K562 (cell line): ENCODE measurements around the gene KIF23. TPM values are rescaled to one million over a fixed set of nuclear protein-coding genes. Genes with fewer than 3 reads are reported as not detected.

Experiments used
- ATAC-seq: fragments of 200-7000 bp; cut with Tn5 transposase; 3 replicates; pipeline ENCODE4 v1.9.1; 2020; ENCODE audit warnings: moderate library complexity
- BruUV-seq: library from RNA; stranded (reverse); fragments of 400-500 nt; replicated peaks from 2 replicates; lab custom pipeline; 2021; lab: Mats Ljungman, UMichigan
- CTCF ChIA-PET: fragments of 300-600 bp; formaldehyde crosslinking; extraction: SDS; loops from one replicate; lab custom pipeline; 2021; ENCODE audit warnings: low intra/inter-chr PET ratio; lab: Yijun Ruan, JAX
- POLR2A ChIA-PET: fragments of 300-600, 350-650 bp; sonication (Branson Sonifier 250); formaldehyde crosslinking; extraction: SDS; loops from one replicate; lab custom pipeline; 2021; ENCODE audit warnings: antibody characterized with exemption, inconsistent platforms; lab: Yijun Ruan, JAX
- DNase-seq, 4 experiments: peaks; one replicate each; pipeline versions ENCODE4 v3.0.0 to v3.0.0-alpha.2; 2011 to 2018; ENCODE audit warnings: low spot score in 3 of 4, mixed read lengths in 3 of 4; ENCODE audit errors: extremely low read depth in 1 of 4
- FAIRE-seq: peaks from 2 replicates; lab custom pipeline; 2011; peaks lifted over from hg19 to GRCh38; lab: Jason Lieb, UNC
- H2AFZ ChIP-seq: 2 replicates; pipeline ENCODE4 v1.6.0; 2011; ENCODE audit warnings: low read depth, low read length, control low read depth, inconsistent platforms
- H3K27ac ChIP-seq: fragments of 200-600 bp; 3 replicates; pipeline ENCODE4 v1.8.0; 2011; ENCODE audit warnings: low read depth, mild to moderate bottlenecking, control low read depth, inconsistent platforms, low read length, moderate library complexity, mixed read lengths; ENCODE audit errors: extremely low read depth
- H3K27me3 ChIP-seq, 2 experiments: fragments of 300-600 bp in 1 of 2; 2 replicates in 1 of 2; 3 replicates in 1 of 2; pipeline versions ENCODE4 v1.6.0 to v1.8.0; 2011; ENCODE audit warnings: inconsistent platforms in 2 of 2, low read length in 2 of 2, mild to moderate bottlenecking in 1 of 2, mixed read lengths in 1 of 2, moderate library complexity in 1 of 2; ENCODE audit not compliant: control insufficient read depth in 2 of 2, insufficient read depth in 2 of 2
- H3K36me3 ChIP-seq: fragments of 300-600 bp; 3 replicates; pipeline ENCODE4 v1.8.0; 2011; ENCODE audit warnings: mild to moderate bottlenecking, low read length, inconsistent platforms; ENCODE audit not compliant: control insufficient read depth, insufficient read depth
- H3K4me1 ChIP-seq, 2 experiments: fragments of 200-600 bp in 1 of 2; replicated peaks in 1 of 2; 2 replicates in 1 of 2; 3 replicates in 1 of 2; pipeline versions ENCODE4 v1.5.1 to v1.8.0; 2011; ENCODE audit warnings: inconsistent platforms in 2 of 2, low read length in 2 of 2, mild to moderate bottlenecking in 1 of 2, mixed read lengths in 1 of 2, moderate library complexity in 1 of 2; ENCODE audit not compliant: control insufficient read depth in 2 of 2, insufficient read depth in 2 of 2
- H3K4me2 ChIP-seq: 2 replicates; pipeline ENCODE4 v1.6.1; 2011; ENCODE audit warnings: low read length, control low read depth, inconsistent platforms, mixed read lengths; ENCODE audit not compliant: insufficient read depth
- H3K4me3 ChIP-seq: fragments of 200-600 bp; sonication (generic), shearing (Covaris generic); 2 replicates; pipeline ENCODE4 v1.5.1; 2016; ENCODE audit warnings: control low read depth, inconsistent platforms
- H3K79me2 ChIP-seq: fragments of 200-600 bp; 3 replicates; pipeline ENCODE4 v1.8.0; 2011; ENCODE audit warnings: low read length, inconsistent platforms; ENCODE audit not compliant: control insufficient read depth, insufficient read depth
- H3K9ac ChIP-seq, 2 experiments: 2 replicates each; pipeline versions ENCODE4 v1.6.0 to v1.6.1; 2011; ENCODE audit warnings: low read depth in 2 of 2, low read length in 2 of 2, control low read depth in 1 of 2, inconsistent platforms in 1 of 2, mild to moderate bottlenecking in 1 of 2, mixed read lengths in 1 of 2; ENCODE audit not compliant: insufficient read depth in 1 of 2
- H3K9me1 ChIP-seq: one replicate; pipeline ENCODE4 v1.6.0; 2011; ENCODE audit warnings: inconsistent platforms, mild to moderate bottlenecking, low read length, moderate library complexity; ENCODE audit not compliant: control insufficient read depth, insufficient read depth
- H3K9me3 ChIP-seq: replicated peaks from 2 replicates; pipeline ENCODE4 v1.5.1; 2011; ENCODE audit warnings: low read depth, low read length, inconsistent platforms; ENCODE audit not compliant: control insufficient read depth, insufficient read depth
- H4K20me1 ChIP-seq: replicated peaks from 2 replicates; pipeline ENCODE4 v1.6.1; 2011; ENCODE audit warnings: low read length, inconsistent platforms, mixed read lengths; ENCODE audit not compliant: control insufficient read depth, insufficient read depth
- FOXK1 ChIP-seq: sonication (generic); formaldehyde crosslinking; IDR thresholded peaks from 2 replicates; pipeline ENCODE4 v1.8.0; 2022; ENCODE audit warnings: missing genetic modification reagents, mild to moderate bottlenecking, borderline replicate concordance
- ILK ChIP-seq: fragments of 450-650 bp; IDR thresholded peaks from 2 replicates; pipeline ENCODE4 v1.6.1; 2016; ENCODE audit warnings: missing genetic modification characterization, low read depth, mild to moderate bottlenecking, missing compliant biosample characterization, moderate library complexity, borderline replicate concordance
- KDM4B ChIP-seq, 2 experiments: fragments of 450-650 bp in 1 of 2; sonication (generic) in 1 of 2; IDR thresholded peaks; 2 replicates each; pipeline ENCODE4 v1.6.1; 2016 to 2017; ENCODE audit warnings: borderline replicate concordance in 2 of 2, antibody characterized with exemption in 1 of 2, low read depth in 1 of 2, mild to moderate bottlenecking in 1 of 2
- NUFIP1 ChIP-seq: fragments of 450-650 bp; IDR thresholded peaks from 2 replicates; pipeline ENCODE4 v1.6.1; 2018; ENCODE audit not compliant: partially characterized antibody
- PTTG1 ChIP-seq: fragments of 450-650 bp; IDR thresholded peaks from 2 replicates; pipeline ENCODE4 v1.6.1; 2016; ENCODE audit warnings: low read depth, mild to moderate bottlenecking, missing genetic modification characterization, missing compliant biosample characterization
- RBM39 ChIP-seq: fragments of 200-400 bp; formaldehyde crosslinking; optimal IDR thresholded peaks from 2 replicates; pipeline ENCODE3; 2018; ENCODE audit warnings: low read depth, low read length
- ZFPM2 ChIP-seq: fragments of 250-450 bp; sonication (Bioruptor Pico); IDR thresholded peaks from 2 replicates; pipeline ENCODE4 v1.5.1; 2022; ENCODE audit warnings: mild to moderate bottlenecking
- ZNF197 ChIP-seq: fragments of 200-800 bp; sonication (Bioruptor generic); IDR thresholded peaks from 2 replicates; pipeline ENCODE4 v1.6.1; 2016; ENCODE audit warnings: low read depth, missing genetic modification characterization, missing compliant biosample characterization
- ZNF217 ChIP-seq: sonication (generic); formaldehyde crosslinking; IDR thresholded peaks from 2 replicates; pipeline ENCODE4 v1.8.0; 2022; ENCODE audit warnings: mild to moderate bottlenecking, missing genetic modification reagents
- ZNF282 ChIP-seq: sonication (generic); formaldehyde crosslinking; IDR thresholded peaks from 2 replicates; pipeline ENCODE4 v1.8.1; 2023; ENCODE audit warnings: missing genetic modification reagents
- WGBS: fragments of 100-300 bp; shearing (Covaris generic); methylation state at CpG from one replicate; pipeline ENCODE4 v1.1.6; 2016; ENCODE audit warnings: low coverage, mixed read lengths; ENCODE audit not compliant: insufficient coverage; ENCODE audit errors: missing lambda C conversion rate; 5-methylcytosine and 5-hydroxymethylcytosine counted together
- in situ Hi-C: fragments of 300-500 bp; cut with MboI; formaldehyde crosslinking; loops from 4 replicates; pipeline ENCODE4 v1.15.0; 2018; ENCODE audit warnings: inconsistent platforms, mixed read lengths
- intact Hi-C: fragments of 100-400 bp; cut with micrococcal nuclease; formaldehyde crosslinking; loops from 2 replicates; pipeline ENCODE4 v1.14.2; 2022
- polyA plus RNA-seq, 8 experiments: library from polyadenylated mRNA; depleted of rRNA in 4 of 8; stranded (reverse) in 5 of 8; unstranded in 3 of 8; fragments of >200 nt; fragmentation: Nextera tagmentation in 2 of 8; fragmentation: Illumina TruSeq in 1 of 8; extraction: Ambion mirVana in 2 of 8; extraction: Trizol in 1 of 8; gene quantifications; 2 replicates each; pipeline versions ENCODE4 v1.2.1 to v1.2.3, GENCODE V29; 2011 to 2014; ENCODE audit warnings: inconsistent platforms in 1 of 8, missing spikeins in 1 of 8
- total RNA-seq, 7 experiments: library from RNA; depleted of rRNA in 6 of 7; stranded (reverse); fragments of >200 nt in 6 of 7; fragmentation: Illumina TruSeq in 2 of 7; extraction: Trizol in 2 of 7; gene quantifications; 2 replicates each; pipeline versions ENCODE4 v1.2.1 to v1.2.3, GENCODE V29; 2011 to 2021; ENCODE audit warnings: low replicate concordance in 1 of 7

The KIF23 gene
- total and polyA plus RNA-seq, 9 of the 15 experiments (the other 6 are each of a cell fraction or from before 2014, with no cell fraction given) = 29.4 to 58.2 (median 41.9) TPM

GRCh38 chr15:69472562-69472961 is 58.4 kb downstream of the KIF23 start:
- Histone ChIP-seq H3K36me3 (no peaks in the 10 kb centered on the region), H3K4me1 (peaks cover 19 to 21% of the 10 kb centered on the region in 2 experiments; a peak in 4 of 5 replicates), H3K9me3 (no peaks in the 10 kb centered on the region), H2AFZ (no peak overlapping the region), H3K79me2 (no peaks in the 10 kb centered on the region), H3K9ac (no peak overlapping the region), H4K20me1 (peaks cover 3% of the 10 kb centered on the region; the same call in 1 of the 2 replicates), H3K4me2 (no peak overlapping the region), H3K27ac (no peak overlapping the region), H3K27me3 (peaks cover 6 to 24% of the 10 kb centered on the region in 2 experiments; a peak in 4 of 5 replicates), H3K9me1 (no peaks in the 10 kb centered on the region), H3K4me3 (no peak overlapping the region)
- DNase-seq (no peak), FAIRE-seq (no peak), ATAC-seq (no peak)
- CTCF ChIA-PET = no interaction called here
- no TSS peak for BruUV-seq
- TF ChIP-seq KDM4B (IDR thresholded peaks at IDR 0.05; ENCODE audit: borderline replicate concordance in 2 of 2, low read depth in 1 of 2) = no peak
- no peak for TF ChIP-seq ILK (tag)
- intact Hi-C loops (loop anchor here (10.0 kb wide), 1 partner anchor 1252 kb away; no protein-coding TSS in a partner anchor), in situ Hi-C loops (loop anchor here (10.0 kb wide), 1 partner anchor 1012 kb away; no protein-coding TSS in a partner anchor)
- POLR2A ChIA-PET = interaction anchor here (1.1 kb wide), 1 partner anchor 9 kb away, joined by 3 read pairs; no protein-coding TSS in a partner anchor
- 22% methylated on average over 6 of the region's 6 CpGs for WGBS

GRCh38 chr15:69474291-69474690 is 60.1 kb downstream of the KIF23 start:
- no peak overlapping the region for H3K27ac ChIP-seq
- H3K27me3 ChIP-seq = peaks cover 6 to 24% of the 10 kb centered on the region in 2 experiments; a peak in 4 of 5 replicates
- no peak overlapping the region for H3K9ac ChIP-seq
- no TSS peak for BruUV-seq
- H3K4me1 ChIP-seq = peaks cover 5% of the 10 kb centered on the region in 2 experiments; a peak in 3 of 5 replicates
- H3K79me2 ChIP-seq = no peaks in the 10 kb centered on the region
- no peaks in the 10 kb centered on the region for H3K36me3 ChIP-seq
- CTCF ChIA-PET = interaction anchor here (0.5 kb wide), 1 partner anchor 41 kb away, joined by 3 read pairs; no protein-coding TSS in a partner anchor
- H3K4me3 ChIP-seq = no peak overlapping the region
- TF ChIP-seq ZFPM2 (CRISPR knock-in tag) (no peak), RBM39 (no peak), ZNF282 (CRISPR knock-in tag) (no peak), ZNF197 (CRISPR knock-in tag) (no peak), ZNF217 (CRISPR knock-in tag) (no peak), PTTG1 (tag) (no peak), NUFIP1 (no peak), FOXK1 (no peak)
- TF ChIP-seq, all 486 proteins: peak for 0
- Histone ChIP-seq H3K9me1 (no peaks in the 10 kb centered on the region), H2AFZ (no peak overlapping the region), H4K20me1 (peaks cover 3% of the 10 kb centered on the region; the same call in 1 of the 2 replicates), H3K4me2 (no peak overlapping the region), H3K9me3 (no peaks in the 10 kb centered on the region)
- WGBS = 0% methylated on average over 5 of the region's 5 CpGs
- DNase-seq (no peak), ATAC-seq (no peak), FAIRE-seq (no peak)
- POLR2A ChIA-PET = interaction anchor here (0.7 to 1.2 kb wide), 2 partner anchors 19 to 386 kb away, joined by 3 to 4 read pairs; no protein-coding TSS in a partner anchor
- in situ Hi-C loops = loop anchor here (10.0 kb wide), 1 partner anchor 1011 kb away; no protein-coding TSS in a partner anchor
- intact Hi-C loops = loop anchor here (10.0 kb wide), 1 partner anchor 1251 kb away; no protein-coding TSS in a partner anchor
